NCI-H128 (cell line): ENCODE results near the gene ARG2.
A peak's percentile ranks its signal among the peaks of the same experiment; 100 is the strongest.

Source experiments
- DNase-seq: peaks from one replicate; lab custom pipeline; 2025; ENCODE audit not compliant: unreplicated experiment; lab: John Stamatoyannopoulos, UW

The ARG2 gene

GRCh38 chr14:67619446-67620216 is at the start of gene ARG2:
Gene ARG2, plus strand, starts transcription at chr14:67619920. Its CDS starts 58 bp downstream, at chr14:67619978.
- DNase-seq, result peak; percentile 91

GRCh38 chr14:67570453-67570852 is 49.3 kb upstream of the ARG2 start:
- no peak for DNase-seq

- DNase-seq, result peak; percentile 31
Measured at GRCh38 chr14:67571275-67571990, 48.3 kb upstream of the ARG2 start.

GRCh38 chr14:67571991-67572323 is 47.8 kb upstream of the ARG2 start:
- no peak for DNase-seq

- no peak for DNase-seq
Measured at GRCh38 chr14:67572608-67573007, 47.1 kb upstream of the ARG2 start.

- no peak for DNase-seq
Measured at GRCh38 chr14:67573228-67574010, 46.3 kb upstream of the ARG2 start.

GRCh38 chr14:67574156-67574555 is 45.6 kb upstream of the ARG2 start:
- no peak for DNase-seq

GRCh38 chr14:67574806-67575205 is 44.9 kb upstream of the ARG2 start:
- no peak for DNase-seq

GRCh38 chr14:67575684-67576083 is 44.0 kb upstream of the ARG2 start:
- DNase-seq, result no peak

- no peak for DNase-seq
Measured at GRCh38 chr14:67576216-67576955, 43.3 kb upstream of the ARG2 start.

- DNase-seq, result no peak
Measured at GRCh38 chr14:67577181-67577808, 42.4 kb upstream of the ARG2 start.

GRCh38 chr14:67577909-67578749 is 41.6 kb upstream of the ARG2 start:
- no peak for DNase-seq

GRCh38 chr14:67579040-67579439 is 40.7 kb upstream of the ARG2 start:
- no peak for DNase-seq

GRCh38 chr14:67579636-67580035 is 40.1 kb upstream of the ARG2 start:
- DNase-seq, result no peak

GRCh38 chr14:67580336-67581171 is 39.2 kb upstream of the ARG2 start:
- no peak for DNase-seq

- no peak for DNase-seq
Measured at GRCh38 chr14:67581643-67582042, 38.1 kb upstream of the ARG2 start.

GRCh38 chr14:67582061-67582460 is 37.7 kb upstream of the ARG2 start:
- no peak for DNase-seq

- DNase-seq, result peak; percentile 8
Measured at GRCh38 chr14:67583711-67584644, 35.7 kb upstream of the ARG2 start.
